Vagina (tissue), 2 donors: ENCODE results near the gene ATP2B2. TPM values are rescaled to one million over a fixed set of nuclear protein-coding genes. Genes with fewer than 3 reads are reported as not detected.
A peak's percentile ranks its signal among the peaks of the same experiment; 100 is the strongest.

Experiments
- DNase-seq, 2 donors: peaks; one replicate each; pipeline ENCODE4 v3.0.0-alpha.2; 2017; ENCODE audit errors: extremely low spot score in 2 of 2
- H3K27ac ChIP-seq: fragments of 200-600 bp; sonication (generic); one replicate; pipeline ENCODE4 v1.5.1; 2019
- H3K27me3 ChIP-seq: fragments of 200-600 bp; sonication (generic); one replicate; pipeline ENCODE4 v1.5.1; 2019
- H3K36me3 ChIP-seq, 2 donors: fragments of 200-600 bp; sonication (generic); one replicate each; pipeline ENCODE4 v1.5.1; 2017 to 2019
- H3K4me1 ChIP-seq: fragments of 200-600 bp; sonication (generic); one replicate; pipeline ENCODE4 v1.5.1; 2019
- H3K4me3 ChIP-seq, 2 donors: fragments of 200-600 bp; sonication (generic); 1 replicate in 1 of 2; 2 replicates in 1 of 2; pipeline ENCODE4 v1.5.1; 2016 to 2019
- H3K9me3 ChIP-seq: fragments of 200-600 bp; sonication (generic); one replicate; pipeline ENCODE4 v1.5.1; 2019
- POLR2A ChIP-seq, 2 donors: fragments of 450-650 bp; IDR thresholded peaks; one replicate each; pipeline ENCODE4 v1.6.1; 2017; ENCODE audit warnings: antibody characterized with exemption in 2 of 2, mild to moderate bottlenecking in 2 of 2, moderate library complexity in 2 of 2
- POLR2AphosphoS5 ChIP-seq, 2 donors: sonication (generic); formaldehyde crosslinking; IDR thresholded peaks; one replicate each; pipeline ENCODE4 v1.9.0; 2017; ENCODE audit warnings: antibody characterized with exemption in 2 of 2, mild to moderate bottlenecking in 2 of 2, low read depth in 1 of 2; ENCODE audit not compliant: insufficient read depth in 1 of 2
- intact Hi-C: fragments of 100-400 bp; cut with DNase I; formaldehyde crosslinking; loops from one replicate; pipeline ENCODE4 v1.15.1; 2023
- total RNA-seq: library from RNA; depleted of rRNA; stranded (reverse); fragments of >200 nt; gene quantifications from one replicate; pipeline ENCODE4 v1.2.3, GENCODE V29; 2016
- TF ChIP-seq, protein P1 (sequence below), 3 experiments: fragments of 450-650 bp in 2 of 3; fragments of 200-600 bp in 1 of 3; sonication (generic) in 1 of 3; IDR thresholded peaks; one replicate each; pipeline ENCODE4 v1.5.1; 2017 to 2019; ENCODE audit warnings: antibody characterized with exemption in 3 of 3, mild to moderate bottlenecking in 2 of 3, moderate library complexity in 2 of 3

ATP2B2 gene
- total RNA-seq, 1 donor from 2014 or later = 0.25 TPM

- Histone ChIP-seq H3K4me1 (no peaks in the 10 kb centered on the region), H3K9me3 (no peaks in the 10 kb centered on the region), H3K36me3 (no peaks in the 10 kb centered on the region), H3K27ac (no peak overlapping the region), H3K27me3 (no peaks in the 10 kb centered on the region), H3K4me3 (no peak overlapping the region)
- TF ChIP-seq, protein P1, sequence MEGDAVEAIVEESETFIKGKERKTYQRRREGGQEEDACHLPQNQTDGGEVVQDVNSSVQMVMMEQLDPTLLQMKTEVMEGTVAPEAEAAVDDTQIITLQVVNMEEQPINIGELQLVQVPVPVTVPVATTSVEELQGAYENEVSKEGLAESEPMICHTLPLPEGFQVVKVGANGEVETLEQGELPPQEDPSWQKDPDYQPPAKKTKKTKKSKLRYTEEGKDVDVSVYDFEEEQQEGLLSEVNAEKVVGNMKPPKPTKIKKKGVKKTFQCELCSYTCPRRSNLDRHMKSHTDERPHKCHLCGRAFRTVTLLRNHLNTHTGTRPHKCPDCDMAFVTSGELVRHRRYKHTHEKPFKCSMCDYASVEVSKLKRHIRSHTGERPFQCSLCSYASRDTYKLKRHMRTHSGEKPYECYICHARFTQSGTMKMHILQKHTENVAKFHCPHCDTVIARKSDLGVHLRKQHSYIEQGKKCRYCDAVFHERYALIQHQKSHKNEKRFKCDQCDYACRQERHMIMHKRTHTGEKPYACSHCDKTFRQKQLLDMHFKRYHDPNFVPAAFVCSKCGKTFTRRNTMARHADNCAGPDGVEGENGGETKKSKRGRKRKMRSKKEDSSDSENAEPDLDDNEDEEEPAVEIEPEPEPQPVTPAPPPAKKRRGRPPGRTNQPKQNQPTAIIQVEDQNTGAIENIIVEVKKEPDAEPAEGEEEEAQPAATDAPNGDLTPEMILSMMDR (IDR thresholded peaks at IDR 0.05) = no peak
- TF ChIP-seq POLR2A (IDR thresholded peaks at IDR 0.05) (no peak), POLR2AphosphoS5 (IDR thresholded peaks at IDR 0.05; ENCODE audit: insufficient read depth in 1 of 2, low read depth in 1 of 2) (no peak)
- intact Hi-C loops = no loop called here
- DNase-seq = peak; percentile 64 to 85
These were observed 42.7 kb upstream of the ATP2B2 start for GRCh38 chr3:10547841-10548783.

- no peaks in the 10 kb centered on the region for H3K27me3 ChIP-seq
- no peaks in the 10 kb centered on the region for H3K9me3 ChIP-seq
- H3K27ac ChIP-seq = no peak overlapping the region
- intact Hi-C loops = no loop called here
- no peaks in the 10 kb centered on the region for H3K36me3 ChIP-seq
- H3K4me3 ChIP-seq = no peak overlapping the region
- no peaks in the 10 kb centered on the region for H3K4me1 ChIP-seq
- no peak for DNase-seq
- TF ChIP-seq POLR2A (IDR thresholded peaks at IDR 0.05) (no peak), POLR2AphosphoS5 (IDR thresholded peaks at IDR 0.05; ENCODE audit: insufficient read depth in 1 of 2, low read depth in 1 of 2) (no peak)
- TF ChIP-seq, protein P1 (IDR thresholded peaks at IDR 0.05) = no peak
These were observed 42.0 kb upstream of the ATP2B2 start for GRCh38 chr3:10547413-10547812.

DNA sequence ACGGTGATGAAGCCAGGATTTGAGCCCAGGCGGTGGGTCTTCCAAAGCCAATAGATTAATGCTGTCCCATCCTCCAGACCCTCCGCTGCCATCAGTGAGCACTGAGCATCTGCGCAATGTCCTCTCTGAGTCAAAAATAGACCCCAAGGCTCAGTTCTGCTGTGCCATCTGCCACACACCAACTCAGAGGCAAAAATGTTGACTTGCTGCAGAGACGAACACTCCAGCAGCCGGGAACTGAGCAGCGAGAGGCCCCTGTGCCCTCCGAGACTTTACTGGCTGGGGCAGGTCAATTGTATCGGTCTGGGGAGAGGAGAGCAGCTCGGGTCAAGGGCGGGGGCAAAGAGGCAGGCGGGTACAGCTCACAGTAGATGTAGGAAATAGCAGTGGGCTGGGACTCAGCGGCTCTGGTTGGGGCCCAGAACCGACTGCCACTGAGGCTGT, 41.5 kb upstream of the ATP2B2 start:
- intact Hi-C loops = no loop called here
- TF ChIP-seq POLR2A (IDR thresholded peaks at IDR 0.05) = no peak
- no peak for TF ChIP-seq POLR2AphosphoS5 (IDR thresholded peaks at IDR 0.05; ENCODE audit: insufficient read depth in 1 of 2, low read depth in 1 of 2)
- TF ChIP-seq, protein P1 (IDR thresholded peaks at IDR 0.05) = no peak

DNA sequence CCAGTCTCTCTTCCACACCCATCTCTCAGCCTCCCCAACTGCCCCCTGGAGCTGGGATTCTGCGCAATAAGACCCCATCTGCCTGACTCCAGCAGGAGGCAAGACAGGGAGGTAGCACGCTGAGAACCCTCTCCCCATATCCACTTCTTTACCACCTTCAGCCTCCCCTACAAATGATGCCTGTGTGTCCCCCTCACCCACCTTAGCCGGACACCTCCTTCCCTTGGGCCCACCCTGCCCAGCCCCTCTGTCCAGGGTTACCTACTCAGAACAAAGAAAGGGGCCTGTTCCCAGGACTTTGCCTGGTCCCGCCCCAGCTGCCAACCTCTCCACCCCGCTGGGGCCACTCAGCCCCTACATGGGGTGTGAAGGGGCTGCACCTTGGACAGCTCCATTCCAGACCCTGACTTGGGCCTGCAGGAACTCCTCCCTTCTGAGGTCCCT, 40.8 kb upstream of the ATP2B2 start:
- Histone ChIP-seq H3K36me3 (no peaks in the 10 kb centered on the region), H3K4me3 (no peak overlapping the region)
- peak in 1 of 2 donors; percentile 95 for DNase-seq

More for the DNA sequence above, 41.5 kb upstream of the ATP2B2 start:
- peak in 1 of 2 donors; percentile 72 for DNase-seq
- Histone ChIP-seq H3K36me3 (no peaks in the 10 kb centered on the region), H3K4me1 (no peaks in the 10 kb centered on the region), H3K27me3 (no peaks in the 10 kb centered on the region), H3K9me3 (no peaks in the 10 kb centered on the region), H3K4me3 (no peak overlapping the region), H3K27ac (no peak overlapping the region)

More for the DNA sequence above, 40.8 kb upstream of the ATP2B2 start:
- no peaks in the 10 kb centered on the region for H3K9me3 ChIP-seq
- H3K4me1 ChIP-seq = no peaks in the 10 kb centered on the region
- TF ChIP-seq, protein P1 (IDR thresholded peaks at IDR 0.05) = no peak
- TF ChIP-seq POLR2AphosphoS5 (IDR thresholded peaks at IDR 0.05; ENCODE audit: insufficient read depth in 1 of 2, low read depth in 1 of 2) (no peak), POLR2A (IDR thresholded peaks at IDR 0.05) (no peak)
- no peak overlapping the region for H3K27ac ChIP-seq
- no peaks in the 10 kb centered on the region for H3K27me3 ChIP-seq
- intact Hi-C loops = no loop called here
